Activated CD8-positive, alpha-beta memory T cell treated with anti-CD3 and anti-CD28 coated beads for 24 hours (primary cell): ENCODE results near the gene TAX1BP3.
A peak's percentile ranks its signal among the peaks of the same experiment; 100 is the strongest.

Source experiments
- DNase-seq: peaks from one replicate; pipeline ENCODE4 v3.0.0-alpha.2; 2020

TAX1BP3 gene

DNA sequence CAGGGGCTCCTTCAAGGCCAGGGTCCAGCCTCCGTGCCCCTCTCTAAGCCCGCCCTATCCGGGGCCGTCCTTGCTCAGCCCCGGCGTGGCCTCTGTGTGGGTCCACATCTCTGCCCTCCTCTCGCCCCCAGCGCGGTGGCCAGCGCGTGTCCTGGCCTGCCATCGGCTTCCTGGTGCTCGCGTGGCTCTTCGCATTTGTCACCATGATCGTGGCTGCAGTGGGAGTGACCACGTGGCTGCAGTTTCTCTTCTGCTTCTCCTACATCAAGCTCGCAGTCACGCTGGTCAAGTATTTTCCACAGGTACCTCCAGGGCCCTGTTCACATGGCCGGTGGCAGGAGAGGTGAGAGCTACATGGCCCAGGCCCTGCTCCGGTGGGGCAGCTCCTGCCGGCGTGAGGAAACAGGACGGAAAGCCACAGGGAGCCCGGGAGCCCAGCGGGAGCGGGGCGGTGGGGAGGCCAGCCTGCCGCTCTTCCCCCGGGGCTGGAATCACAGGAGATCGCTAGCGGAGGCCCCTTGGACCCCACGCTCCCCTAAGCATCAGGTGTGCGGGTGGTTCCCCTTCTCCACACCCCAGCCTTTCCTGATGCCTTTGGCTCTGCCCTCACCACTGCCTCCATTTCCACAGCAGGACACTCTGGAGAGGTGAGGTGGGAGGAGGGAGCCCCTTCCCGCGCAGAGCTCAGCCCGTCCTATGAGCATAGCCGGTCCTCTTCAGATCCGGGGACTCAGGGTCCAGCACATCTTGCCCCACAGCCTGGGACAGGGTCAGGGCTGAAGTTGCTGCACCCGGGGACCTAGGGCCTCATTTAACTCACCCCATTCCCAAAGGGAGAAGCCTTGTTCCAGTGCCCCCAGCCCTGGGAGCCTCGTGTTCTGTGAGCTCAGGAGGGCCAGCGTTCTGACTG is 10.2 kb downstream of the TAX1BP3 start:
- no peak for DNase-seq

DNA sequence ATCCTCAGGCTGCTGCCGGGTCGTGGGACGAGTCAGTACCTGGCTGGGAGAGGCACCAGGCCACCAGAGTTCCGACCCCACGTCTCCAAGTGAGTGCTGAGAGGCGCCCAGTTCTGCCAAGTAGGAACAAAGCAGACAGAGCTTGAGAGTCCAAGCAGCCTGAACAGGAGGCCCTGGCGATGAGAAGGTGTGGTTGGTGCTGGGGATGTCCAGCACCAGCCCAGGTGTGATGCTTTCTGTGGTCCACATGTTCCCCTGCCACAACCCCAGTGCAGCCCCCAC is 10.8 kb downstream of the TAX1BP3 start:
- DNase-seq: no peak

DNA sequence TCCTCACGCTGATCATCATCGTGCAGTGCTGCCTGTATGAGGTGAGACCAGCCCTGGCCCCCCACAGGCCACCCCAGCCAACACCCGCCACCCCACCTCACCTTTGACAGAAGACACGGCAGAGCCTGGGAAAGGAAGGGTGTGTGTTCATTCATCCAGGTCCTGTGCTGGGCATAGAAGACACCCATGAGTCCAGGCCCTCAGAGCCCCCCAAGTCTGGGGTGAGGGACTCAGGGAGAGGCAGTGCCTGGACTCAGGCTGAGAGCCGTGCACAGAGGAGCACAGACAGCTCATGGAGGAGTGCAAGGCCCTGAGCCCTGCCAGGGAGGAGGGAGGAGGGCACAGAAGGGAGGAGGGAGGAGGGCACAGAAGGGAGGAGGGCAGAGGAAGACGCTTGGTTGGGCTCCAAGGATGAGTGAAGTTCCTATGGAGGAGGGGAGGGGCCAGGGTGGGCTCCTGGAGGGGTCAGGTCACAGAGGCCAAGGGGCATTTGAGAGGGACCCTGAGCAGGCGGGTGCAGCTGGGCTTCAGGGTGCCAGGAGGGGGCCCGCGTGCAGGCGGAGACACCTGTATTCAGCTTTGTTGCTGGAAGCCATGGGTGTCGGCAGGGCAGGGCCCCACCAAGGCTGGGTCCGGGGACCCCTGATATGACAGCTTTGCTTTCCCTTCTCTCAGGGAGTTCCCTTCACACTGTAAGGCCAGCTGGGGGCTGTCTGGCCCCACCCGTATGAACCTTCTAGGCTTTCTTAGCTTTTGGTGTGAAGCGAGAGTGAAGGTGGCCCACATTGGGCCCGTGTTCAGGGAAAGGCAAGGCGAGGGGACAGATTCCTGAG is 11.4 kb downstream of the TAX1BP3 start:
- no peak for DNase-seq

DNA sequence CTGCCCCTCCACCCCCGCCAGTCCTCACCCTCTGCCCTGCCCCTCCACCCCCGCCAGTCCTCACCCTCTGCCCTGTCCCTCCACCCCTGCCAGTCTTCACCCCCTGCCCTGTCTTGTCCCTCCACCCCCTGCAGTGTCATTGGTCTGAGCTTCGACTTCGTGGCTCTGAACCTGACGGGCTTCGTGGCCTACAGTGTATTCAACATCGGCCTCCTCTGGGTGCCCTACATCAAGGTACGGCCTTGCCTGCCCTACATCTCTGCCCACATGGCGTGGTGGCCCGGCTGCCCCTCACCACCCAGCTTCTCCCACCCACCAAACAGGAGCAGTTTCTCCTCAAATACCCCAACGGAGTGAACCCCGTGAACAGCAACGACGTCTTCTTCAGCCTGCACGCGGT is 12.0 kb downstream of the TAX1BP3 start:
- no peak for DNase-seq

DNA sequence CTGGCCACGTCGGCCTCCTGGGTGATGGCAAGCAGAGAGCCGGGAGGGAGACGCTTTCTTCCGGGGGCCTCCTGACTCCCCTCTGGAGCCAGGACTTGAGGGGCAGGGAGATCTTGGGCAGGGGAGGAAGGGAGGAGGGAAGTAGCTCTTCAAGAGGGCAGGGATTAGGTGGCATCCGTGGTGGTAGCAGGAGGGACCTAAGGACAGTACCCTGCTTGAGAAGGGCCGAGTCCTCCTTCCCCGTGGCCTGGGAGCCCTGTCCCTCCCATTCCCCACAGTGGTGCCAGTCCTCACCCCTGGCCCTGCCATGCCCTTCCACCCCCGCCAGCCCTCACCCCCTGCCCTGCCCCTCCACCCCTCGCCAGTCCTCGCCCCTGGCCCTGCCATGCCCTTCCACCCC is 12.6 kb downstream of the TAX1BP3 start:
- no peak for DNase-seq

DNA sequence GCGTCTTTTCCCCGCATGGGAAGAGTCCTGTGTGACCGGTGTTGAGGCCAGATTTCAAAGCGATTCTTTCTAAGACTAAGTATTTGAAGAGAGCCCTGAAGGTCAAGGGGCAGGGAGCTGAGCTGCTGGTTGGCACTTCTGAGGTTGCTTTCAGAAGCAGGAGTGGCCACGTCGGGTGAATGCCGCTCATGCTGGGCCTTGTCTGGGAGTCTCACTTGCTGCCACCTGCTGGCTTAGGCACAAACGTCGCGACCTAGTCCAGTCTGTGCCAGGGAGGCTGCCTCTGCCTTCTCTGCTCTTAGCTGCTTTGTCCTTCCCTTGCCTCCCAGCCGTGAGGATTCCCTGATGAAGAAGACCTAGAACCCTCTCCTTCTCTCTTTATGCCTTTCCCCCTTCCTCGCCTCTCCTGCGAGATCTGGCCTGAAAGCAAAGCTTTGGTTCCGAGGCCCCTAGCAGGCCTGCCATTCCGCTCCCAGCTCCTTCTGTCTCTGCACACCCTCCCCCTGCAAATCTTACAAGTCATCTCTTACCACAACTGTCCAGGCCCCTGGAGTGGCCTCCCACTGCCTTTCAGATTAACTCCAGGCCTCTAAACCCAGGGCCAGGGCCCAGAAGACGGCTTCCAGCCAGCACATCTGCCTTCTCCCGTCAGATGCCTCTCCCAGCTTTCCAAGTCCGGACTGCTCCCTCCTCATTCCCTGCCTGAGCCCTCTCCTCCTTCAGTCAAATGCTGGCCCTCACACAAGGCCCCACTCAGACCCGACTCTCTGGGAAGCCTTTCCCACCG is 20.4 kb downstream of the TAX1BP3 start:
- peak; percentile 70 for DNase-seq

DNA sequence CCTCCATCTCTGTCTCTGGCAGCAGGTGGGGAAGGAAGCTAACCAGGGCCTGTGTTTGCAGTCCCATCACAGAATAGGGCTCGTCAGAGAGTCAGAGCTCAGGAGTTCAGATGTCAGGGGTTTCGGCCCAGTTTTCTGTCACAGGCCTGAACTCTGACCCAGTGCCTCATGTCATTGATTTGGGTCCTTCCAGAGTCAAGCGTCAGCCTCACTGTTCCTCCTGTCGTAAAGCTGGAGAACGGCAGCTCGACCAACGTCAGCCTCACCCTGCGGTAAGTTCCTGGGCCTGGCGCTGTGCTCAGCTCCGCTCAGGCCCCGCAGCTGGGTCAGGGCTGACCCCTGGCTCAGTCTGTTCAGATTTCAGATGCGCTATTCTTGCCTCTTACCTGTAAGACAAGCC is 21.1 kb downstream of the TAX1BP3 start:
- no peak for DNase-seq

DNA sequence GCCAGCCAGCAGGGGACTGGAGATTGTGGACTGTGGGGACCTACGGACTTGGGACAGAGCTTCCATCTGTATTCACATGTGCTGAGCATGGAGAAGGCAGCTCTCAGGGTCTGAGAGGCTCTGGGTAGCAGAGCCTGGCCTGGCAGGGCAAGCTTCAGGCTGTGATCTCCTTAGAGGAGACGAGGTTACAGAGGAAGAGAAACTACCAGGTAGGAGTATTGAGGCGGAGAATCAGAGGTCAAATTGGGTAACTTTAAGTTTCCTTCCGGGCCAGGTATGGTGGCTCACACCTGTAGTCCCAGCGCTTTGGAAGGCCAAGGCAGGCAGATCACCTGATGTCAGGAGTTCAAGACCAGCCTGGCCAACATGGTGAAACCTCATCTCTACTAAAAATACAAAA is 23.1 kb downstream of the TAX1BP3 start:
- no peak for DNase-seq

DNA sequence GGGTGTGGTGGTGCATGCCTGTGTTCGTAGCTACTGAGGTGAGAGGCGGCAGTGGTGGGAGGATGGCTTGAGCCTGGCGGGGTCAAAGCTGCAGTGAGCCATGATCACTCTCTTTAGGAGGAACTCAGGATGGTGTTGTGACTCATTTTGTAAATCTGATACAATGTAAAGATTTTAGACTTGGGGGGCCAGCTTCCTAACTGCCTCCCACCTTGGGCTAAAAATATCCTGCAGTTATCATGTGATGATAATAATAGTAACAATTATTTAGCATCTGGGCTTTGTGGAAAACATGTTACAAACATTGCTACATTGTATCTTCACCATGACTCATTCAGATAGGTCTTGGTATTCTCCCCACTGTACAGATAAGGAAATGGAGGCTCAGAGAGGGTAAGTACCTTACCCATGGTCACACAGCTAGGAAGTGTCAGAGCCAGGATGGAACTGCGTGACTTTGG is 24.5 kb downstream of the TAX1BP3 start:
- DNase-seq: no peak

DNA sequence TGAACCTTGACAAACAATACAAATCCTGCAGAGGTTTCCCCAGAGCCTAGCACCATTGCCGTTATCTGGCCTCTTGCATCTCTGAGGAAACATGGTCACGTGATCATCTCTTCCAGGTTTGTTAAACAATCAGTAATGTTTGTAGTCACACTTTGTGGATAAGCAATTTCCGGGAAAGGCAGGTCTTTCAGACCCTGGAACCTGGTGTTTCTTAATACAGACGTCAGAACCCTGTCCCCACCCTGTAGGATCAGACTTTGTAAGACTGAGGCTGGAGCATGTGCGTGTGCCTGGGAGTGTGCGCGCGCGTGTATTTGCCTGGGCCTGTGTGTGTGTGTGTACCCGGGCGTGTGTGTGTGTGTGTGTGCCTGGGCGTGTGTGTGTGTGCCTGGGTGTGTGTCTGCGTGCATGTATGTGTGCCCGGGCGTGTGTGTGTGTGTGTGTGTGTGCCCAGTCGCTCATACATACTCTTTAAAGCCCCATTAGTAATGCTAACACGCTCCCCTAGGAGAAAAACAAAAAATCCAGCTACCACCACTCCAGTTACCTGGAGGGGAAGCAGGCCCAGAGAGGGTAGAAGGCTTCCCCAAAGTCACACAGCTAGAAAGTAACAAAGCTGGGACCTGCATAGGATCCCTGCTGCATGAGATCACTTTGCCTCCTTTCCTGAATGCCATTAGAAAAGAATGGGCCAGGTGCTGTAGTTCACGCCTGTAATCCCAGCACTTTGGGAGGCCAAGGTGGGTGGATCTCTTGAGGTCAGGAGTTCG is 26.5 kb downstream of the TAX1BP3 start:
- DNase-seq: no peak

DNA sequence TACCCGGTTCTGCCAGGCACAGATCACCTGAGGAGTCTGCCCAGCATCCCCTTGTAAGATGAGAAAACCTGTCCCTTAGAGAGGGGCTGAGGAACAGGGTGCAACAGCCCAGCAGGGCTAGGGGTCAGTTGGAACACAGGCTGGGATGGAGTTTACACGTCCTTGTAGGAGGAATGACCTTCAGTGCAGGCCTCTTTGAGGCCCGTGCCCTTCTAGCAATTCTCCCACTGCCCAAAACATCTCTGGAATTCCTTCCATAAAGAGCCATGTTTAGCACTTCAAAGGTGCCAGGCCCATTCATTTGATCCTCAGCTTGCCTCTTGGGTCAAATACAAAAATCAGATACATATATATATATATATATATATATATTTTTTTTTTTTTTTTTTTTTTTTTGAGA is 27.4 kb downstream of the TAX1BP3 start:
- no peak for DNase-seq

DNA sequence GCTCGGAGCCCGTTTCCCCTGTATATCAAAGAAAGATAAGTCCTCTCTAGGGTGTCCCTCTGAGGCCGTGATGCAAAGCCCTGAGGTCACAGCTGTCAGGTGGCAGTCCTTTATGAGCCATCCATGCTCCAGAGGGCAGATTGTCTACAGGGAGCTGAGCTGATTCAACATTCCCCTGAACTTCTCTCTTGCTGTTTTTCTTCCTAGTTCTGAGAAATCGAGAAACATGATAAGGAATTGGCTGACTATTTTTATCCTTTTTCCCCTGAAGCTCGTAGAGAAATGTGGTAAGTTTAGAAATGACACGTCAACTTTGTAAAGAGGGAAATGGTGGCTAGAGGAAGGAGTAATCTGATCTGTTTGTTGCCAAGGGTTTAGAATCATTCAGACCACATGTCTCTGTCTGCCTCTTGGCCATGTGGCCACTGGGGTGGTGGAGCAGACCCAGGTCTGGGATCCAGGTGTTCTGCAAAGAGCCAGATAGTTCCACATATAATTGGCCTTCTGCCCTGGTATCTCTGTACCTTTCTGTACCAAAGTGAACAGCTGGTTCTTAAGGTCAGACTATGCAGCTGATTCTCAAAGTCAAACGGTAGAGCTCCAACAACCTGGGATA is 28.3 kb downstream of the TAX1BP3 start:
- DNase-seq: no peak

DNA sequence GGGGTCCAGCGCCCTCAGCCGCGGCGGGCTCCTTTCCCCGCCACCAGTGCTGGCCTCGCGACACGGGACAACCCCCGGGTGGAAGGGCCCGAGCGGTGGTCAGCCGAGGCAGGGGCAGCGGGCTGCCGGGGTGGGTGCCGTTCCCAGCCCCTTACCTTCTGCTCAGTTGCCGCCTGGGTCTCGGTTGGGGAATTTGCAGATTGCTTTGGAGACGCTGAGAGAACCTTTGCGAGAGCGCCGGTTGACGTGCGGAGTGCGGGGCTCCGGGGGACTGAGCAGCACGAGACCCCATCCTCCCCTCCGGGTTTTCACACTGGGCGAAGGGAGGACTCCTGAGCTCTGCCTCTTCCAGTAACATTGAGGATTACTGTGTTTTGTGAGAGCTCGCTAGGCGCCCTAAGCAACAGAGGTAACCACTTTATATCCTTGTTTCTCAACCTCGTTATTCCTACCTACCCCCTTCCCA is 31.4 kb downstream of the TAX1BP3 start:
- no peak for DNase-seq

DNA sequence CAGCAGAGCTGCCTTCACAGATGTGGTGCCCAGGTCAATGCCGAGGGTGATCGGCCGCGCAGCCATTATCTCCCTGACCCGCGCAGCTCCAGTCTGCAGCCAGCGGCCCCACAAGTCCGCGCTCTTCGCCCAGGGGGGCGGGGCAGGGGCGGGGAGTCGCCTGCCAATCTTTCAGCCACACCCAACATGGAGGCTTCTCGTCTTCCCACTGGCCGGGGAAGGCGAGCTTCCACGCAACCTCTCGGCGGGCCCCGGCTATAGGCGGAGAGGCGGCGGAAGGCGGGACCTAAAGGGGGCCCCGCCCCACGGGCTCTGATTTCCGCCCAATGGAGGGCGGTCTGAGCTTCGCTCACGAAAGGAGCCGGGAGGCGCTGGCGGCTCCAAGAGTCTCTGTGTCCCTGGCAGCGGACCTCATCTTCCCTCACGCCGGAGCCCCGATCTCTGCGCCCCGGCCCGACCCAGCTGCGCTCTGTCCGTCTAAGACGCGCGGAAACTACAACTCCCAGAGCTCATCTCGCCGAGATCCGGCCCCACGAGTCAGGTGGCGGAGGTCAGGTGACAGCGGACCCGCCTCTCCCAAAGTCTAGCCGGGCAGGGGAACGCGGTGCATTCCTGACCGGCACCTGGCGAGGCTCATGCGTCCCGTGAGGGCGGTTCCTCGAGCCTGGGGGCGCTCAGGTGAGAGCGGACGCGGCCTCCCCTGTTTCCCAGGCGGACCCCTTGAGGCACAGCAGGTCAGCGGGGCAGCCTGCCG is 32.0 kb downstream of the TAX1BP3 start, which contains the start of the genes CTNS and SHPK:
TSS of gene CTNS (plus strand) at position 607 of the 754 bp plus-strand sequence. CDS start 3,447 bp downstream, outside the sequence.
TSS of gene SHPK (minus strand) at position 97 of the 754 bp plus-strand sequence. CDS start at position 66, 31 bp downstream.
- DNase-seq: peak; percentile 97

DNA sequence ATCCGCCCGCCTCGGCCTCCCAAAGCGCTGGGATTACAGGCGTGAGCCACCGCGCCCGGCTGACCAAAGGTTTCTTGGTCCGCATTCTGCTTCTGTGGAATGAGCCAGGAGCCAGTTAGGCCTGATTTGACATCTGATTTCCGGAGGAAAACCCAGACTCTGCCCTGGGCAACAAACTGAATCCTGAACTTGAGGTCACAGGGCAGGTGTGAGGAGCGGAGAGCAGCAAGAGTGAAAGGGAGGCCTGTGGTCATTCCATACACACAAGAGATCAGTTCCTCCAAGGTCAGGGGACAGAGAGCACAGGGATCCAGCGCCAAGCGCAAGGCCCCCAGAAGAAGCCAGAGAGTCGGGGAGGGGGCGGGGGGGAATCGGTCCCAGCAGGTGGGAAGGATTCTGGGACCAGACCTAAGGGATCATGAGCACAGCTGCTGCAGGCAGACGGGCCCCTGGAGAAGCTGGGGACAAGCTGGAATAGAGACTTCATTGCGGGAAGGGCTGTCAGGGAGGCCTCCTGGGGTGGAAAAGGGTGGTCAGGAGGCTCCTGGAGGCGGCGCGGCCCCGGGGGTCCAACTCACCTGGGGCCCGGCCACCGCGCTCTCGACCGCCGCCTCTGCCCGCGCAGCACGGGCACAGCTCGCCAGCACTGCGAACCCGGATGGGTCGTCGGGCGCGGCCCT is 32.8 kb downstream of the TAX1BP3 start:
- no peak for DNase-seq

DNA sequence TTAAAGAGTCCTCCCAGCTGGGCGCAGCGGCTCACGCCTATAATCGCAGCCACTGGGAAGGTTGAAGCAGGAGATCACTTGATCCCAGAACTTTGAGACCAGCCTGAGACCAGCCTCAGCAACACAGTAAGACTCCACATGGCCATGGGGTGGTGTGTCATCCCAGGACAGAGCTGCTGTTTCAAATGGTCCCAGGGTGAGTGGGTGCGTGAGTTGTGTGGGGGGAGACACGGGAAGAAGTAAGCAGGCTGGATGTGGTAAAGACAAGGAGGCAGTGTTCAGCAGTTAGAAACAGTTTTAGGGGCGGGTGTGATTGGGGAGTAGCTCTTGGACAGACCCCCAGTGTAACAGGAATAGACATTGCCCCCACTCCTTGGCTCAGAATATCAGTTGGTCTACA is 36.1 kb downstream of the TAX1BP3 start:
- DNase-seq: no peak

DNA sequence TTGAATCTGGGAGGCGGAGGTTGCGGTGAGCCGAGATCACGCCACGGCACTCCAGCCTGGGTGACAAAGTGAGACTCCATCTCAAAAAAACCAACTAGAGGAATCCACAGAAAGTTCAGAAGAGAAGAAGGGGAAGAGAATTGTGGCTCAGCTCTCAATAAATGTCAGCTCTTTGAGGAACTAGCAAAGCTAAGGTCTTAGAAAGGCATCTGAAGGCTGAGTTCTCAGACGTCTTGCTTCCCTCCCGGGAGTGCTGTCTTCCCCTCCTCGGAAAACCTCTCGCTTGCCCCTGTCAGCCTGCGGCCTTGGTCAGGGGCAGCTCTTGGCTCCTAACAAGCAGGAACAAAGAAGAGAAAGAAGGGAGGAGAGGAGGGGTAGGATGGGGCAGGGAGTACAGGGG is 37.6 kb downstream of the TAX1BP3 start:
- DNase-seq: no peak

DNA sequence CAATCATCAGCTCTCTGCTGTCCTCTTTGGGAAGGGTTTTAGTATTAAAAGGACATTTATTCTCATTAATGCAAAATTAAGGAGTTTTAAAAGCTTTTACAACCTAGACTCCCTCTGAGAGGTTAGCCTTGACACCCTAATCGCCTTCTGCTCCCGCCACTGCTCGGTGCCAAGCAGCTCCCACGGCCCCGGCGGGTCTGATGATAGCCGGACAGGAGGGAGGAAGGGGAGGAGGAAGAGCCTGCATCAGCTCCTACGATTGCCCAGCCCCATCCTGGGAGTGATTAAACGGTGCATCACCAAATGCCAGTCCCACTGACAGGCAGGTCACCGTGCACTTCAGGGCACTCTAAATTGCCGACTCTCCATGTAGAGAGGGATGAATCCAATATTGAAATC is 40.6 kb downstream of the TAX1BP3 start:
- no peak for DNase-seq

DNA sequence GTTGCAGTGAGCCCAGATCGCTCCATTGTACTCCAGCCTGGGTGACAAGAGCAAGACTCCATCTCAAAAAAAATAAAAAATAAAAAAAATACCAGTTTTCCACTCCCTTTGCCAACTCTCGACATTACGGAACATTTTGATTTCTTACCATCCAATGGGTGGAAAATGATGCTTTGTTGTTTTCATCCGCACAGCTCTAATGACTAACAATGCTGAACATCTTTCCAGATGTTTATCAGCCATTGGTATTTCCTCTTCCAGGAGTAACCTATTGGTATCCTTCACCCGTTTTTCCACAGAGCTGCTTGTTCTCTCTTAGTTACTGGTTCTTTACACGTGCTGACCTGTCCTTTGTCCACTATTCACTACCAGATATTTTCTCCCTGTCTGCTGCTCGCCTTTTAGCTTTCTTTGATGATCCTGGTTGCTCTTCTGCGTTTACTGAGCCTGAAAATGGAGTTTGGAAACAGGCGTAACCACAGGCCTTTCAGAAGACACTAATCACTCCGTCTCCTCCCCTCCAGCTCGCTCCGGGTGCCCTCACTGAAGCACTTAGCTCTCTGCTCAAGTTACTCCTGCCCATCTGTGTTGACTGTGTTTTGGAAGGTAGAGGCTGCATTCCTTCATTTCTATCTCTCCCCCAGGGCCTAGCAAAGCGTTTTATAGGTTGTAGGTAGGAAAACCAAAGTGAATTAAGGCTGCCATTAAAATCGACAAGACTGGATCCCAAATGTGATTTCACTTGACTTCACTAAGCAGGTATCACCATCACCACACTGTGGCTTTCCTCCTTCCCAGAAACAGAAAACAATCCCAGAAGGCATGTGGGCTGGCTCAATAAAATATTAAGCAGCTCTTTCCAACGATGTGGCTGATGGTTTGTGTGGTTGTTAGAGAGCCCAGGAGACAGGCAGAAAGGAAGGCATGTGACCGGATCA is 41.3 kb downstream of the TAX1BP3 start:
- DNase-seq: no peak
